Frontal cortex (tissue), 4 donors: Measurements from ENCODE around the gene S100A6. TPM values are rescaled to one million over a fixed set of nuclear protein-coding genes. Genes with fewer than 3 reads are reported as not detected.

Experiments used
- DNase-seq, 2 donors: peaks; one replicate each; pipeline ENCODE4 v3.0.0; 2012; ENCODE audit warnings: low spot score in 2 of 2
- FAIRE-seq: peaks from 2 replicates; lab custom pipeline; 2012; peaks lifted over from hg19 to GRCh38; lab: Jason Lieb, UNC
- total RNA-seq: library from RNA; depleted of rRNA; stranded (reverse); fragments of >200 nt; gene quantifications from one replicate; pipeline ENCODE4 v1.2.3, GENCODE V29; 2014
- donor health status: control.
- donor health status: control.
- donor health status: control.

S100A6 gene
- total RNA-seq, 1 donor from 2014 or later, result 9.8 TPM

DNA sequence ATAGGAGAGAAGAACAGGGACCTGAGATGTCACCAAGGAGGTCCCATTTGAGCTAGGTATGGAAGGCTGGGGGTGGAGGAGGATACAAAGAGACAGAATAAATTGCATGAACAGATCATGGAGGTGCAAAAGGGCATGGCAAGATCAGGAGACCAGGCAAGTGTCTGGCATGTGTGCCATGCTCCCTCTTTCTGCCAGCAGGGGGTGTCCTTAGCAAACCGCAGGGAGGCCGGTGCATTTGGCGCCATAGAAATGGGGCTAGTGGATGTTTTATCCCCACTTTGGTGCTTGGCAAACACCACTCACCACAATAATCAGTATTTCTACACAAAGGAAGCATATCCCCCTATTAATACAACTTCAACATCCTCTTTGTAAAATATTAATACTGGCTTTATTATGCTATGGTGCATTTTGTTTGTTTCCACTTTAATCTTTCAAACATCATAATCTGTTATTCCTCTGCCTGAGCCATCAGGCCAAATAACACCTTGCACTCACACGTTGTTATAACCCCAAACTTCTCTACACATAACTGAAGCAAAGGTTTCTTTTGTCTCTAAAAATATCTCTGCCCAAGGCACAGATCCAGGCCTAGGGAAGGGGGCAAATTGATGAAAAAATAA lies 25.9 kb downstream of the S100A6 start:
- DNase-seq, result peak in 1 of 2 donors; percentile 31
- no peak for FAIRE-seq

DNA sequence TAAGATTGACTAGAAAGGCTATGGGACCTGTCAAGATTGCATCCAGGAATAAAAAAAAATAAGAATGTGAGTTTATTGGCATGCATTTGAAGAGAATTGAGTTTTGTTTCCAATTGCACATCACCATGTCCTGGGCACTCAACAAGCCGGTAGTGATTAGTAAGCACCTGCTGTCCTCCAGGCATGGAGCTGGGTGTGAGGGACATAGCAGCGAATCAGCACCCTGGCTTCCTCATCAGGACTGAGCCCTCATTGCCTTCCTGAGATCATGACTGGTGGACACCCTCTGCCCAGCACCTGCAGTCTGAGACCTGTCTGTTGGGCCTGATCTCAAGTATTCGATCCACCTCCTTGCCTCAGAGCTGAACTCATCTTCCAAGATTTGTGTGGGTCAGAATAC lies 26.8 kb downstream of the S100A6 start:
- DNase-seq, result no peak
- FAIRE-seq, result no peak

DNA sequence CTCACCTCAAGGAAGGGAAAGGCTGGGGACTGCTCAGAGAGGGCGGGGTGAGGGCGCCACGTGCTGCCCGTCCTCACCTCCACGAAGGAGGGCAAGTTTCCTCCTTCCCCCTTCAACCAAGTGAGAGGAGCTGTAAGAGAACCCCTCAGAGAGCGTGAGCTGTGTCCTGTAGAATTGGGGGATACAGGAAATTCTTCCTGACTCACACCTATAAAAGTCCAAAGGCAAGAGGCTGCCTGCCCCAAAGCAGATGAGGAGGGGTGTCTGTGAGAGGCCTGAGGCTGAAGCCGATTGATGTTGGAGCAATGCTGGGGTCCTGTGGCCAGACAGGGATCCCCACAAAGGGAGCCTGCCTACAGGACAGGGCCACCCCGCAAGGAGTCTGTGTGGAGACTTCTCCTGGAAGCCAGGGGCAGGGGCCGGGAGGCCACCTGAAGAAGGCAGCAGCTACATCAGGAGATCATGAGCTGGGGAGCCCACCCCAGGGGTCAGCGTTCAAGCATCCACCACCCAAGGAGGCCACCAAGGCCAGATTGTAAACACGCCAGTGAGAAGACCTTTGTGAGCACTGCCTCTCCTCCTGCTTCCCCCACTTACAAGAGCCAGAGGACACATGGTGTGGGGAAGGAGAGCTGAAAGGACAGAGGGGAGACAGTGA lies 27.7 kb downstream of the S100A6 start:
- DNase-seq (no peak), FAIRE-seq (no peak)

DNA sequence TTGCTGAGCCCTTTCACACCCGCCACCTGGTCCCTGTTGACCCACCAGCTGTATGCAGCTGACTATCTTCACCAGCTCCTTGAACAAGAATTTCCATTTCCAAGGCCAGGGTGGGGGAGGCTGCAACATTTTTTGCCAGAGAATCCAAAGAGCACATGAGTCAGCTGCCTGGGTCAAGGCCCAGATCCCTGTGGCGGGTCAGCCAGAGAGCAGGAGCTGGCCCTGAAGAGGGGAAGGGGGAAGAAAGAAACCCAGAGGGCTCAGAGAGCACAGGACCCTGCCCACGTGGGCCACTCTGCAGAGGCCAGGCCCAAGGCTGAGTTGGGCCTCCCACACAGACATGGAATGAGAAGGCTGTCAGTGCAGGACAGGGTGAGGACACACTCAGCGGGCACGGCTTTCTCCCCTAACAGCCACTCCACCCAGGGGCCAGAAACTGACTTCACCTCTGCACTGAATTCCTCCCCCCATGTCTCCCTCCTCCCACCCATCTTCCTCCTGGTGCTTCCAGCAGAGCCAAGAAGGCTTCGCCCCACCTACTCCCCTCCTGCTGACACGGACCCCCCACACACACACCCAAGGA lies 28.9 kb downstream of the S100A6 start:
- DNase-seq, result no peak
- FAIRE-seq, result no peak

DNA sequence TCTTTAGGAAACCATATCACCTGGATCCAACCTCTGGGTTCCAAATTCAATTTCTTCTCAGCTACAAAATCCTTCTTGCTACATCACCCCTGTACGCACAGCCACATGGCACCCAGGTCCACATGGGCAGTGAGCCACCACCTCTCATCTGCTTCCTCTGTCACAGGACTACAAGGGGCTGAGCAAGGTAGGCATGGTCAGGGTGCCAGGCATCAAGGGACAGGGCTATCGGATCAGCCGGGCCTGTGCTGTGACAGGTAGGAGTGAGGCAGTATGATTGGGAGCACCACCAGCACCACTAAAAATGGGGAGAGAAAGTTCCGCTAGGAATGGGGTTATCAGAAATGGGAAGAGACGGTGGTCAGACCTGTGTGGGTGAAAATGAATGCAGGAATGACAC lies 29.4 kb downstream of the S100A6 start:
- no peak for DNase-seq
- no peak for FAIRE-seq

DNA sequence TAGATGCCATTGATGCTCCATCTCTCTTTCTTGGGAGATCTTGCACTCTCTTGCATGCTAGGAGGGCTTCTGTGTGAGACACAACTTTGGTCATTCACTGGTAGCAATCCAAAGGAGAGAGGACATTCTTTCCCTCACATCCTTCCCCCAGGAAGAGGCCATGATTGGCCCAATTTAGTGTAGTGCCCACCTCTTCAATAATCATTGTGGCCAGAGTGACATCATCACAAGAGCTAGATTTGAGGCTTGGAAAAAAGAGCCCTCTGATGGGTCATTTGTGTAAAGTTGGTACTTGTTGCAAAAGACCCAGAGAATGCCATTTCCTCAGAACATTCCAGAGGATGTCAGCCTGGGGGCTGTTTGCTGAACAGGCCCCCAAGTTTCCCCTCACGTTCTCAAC lies 30.2 kb downstream of the S100A6 start:
- DNase-seq, result no peak
- no peak for FAIRE-seq

DNA sequence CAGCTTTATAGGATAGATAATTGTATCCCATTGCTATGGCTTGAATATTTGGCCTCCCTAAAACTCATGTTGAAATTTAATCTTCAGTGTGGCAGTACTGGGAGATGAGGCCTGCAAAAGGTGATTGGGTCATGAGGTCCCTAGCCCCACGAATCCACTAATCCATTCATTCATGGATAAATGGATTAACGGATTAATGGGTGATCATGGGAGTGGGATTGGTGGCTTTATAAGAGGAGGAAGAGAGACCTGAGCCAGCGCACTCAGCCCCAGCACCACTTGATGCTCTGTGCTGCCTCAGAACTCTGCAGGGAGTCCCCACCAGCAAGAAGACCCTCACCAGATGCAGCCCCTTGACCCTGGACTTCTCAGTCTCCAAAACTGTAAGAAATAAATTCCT lies 32.0 kb downstream of the S100A6 start:
- DNase-seq, result no peak
- FAIRE-seq, result no peak

DNA sequence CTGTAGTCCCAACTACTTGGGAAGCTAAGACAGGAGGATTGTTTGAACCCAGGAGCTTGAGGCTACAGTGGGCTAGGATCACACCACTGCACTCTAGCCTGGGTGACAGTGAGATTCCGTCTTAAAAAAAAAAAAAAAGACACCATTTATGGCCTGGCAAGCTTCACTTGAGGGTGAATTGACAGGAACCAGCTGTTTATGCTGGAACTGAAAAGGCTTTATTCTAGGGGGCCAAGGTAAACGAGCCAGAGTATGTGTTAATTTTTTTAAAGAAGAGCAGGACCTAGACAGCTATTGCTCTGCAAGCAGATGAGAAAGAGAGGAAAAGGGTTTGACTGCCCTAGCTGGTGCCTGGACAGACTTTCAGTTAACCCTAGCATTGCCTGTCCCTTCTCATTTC lies 37.0 kb downstream of the S100A6 start:
- FAIRE-seq, result no peak
- no peak for DNase-seq

DNA sequence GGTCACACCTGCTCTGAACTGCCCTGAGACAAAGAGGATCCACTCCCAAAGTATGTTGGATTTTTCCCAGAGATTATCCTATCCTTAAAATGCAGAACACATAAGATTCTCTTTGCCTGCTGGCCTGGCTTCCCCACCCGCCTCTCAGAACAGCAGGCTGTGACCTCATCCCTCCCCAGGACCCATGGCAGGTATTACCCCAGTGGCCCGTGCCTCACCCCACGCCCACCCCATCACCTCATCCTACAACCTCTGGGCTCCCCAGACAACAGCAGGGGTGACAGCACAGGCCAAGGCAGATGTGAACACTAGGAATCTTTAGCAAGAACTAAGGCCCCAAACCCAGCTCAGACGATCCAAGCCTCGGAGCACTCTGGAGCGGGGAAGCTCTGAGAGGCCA lies 40.3 kb downstream of the S100A6 start:
- FAIRE-seq, result no peak
- DNase-seq, result no peak

DNA sequence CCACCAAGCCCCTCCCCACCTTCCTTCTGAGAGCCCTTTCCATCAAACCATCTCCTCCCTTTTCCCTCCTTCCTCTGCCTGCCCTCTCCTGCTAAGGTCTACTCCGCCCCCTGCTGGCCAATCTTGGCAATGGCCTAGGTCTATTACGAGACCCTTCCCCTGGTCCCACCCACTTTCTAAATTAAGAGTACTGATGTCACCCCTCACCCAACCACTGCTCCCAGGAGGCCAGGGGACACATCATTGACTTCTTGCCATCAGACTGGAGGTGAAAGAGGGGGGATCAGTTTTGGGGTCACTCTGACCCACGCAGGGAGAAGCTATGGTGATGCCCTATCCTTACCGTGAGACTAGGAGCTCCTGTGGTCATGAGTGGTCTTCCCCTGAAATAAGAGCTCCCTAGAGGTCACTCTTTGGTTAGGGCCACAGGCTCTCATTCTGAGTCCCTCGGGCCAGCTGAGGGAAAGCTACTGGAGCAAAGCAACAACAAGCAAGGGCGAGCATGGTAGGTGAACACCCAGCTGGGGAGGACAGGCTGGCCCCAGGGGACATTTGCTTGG lies 40.7 kb downstream of the S100A6 start:
- FAIRE-seq (no peak), DNase-seq (peak in 1 of 2 donors; percentile 37)

DNA sequence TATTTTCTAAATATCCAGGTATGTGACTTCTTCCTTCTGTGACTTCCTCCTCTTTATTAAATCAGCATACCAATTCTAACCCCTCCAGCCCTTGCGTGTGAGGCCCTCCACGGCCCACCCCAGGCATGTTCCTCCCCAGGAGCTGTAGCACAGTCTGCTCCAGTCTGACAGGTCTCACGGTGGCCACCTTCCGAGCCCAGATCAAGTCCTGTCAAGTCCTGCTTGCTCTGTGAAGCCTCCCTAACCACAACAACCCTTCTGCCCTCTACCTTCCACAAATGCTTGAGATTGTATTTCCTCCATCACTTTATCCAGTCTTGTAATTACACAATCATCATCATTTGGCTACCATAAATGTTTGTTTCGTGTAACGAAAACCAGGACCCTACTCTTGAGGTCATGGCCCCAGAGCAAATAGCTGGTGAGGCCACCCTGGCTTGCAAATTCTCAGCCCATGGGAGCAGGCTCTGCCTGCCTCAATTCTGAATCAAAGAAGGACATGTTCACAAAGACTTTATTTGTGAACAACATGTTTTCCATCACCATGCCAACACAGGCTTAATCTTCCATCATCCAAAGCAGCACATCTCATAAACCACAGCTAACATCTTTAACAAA lies 42.3 kb downstream of the S100A6 start:
- DNase-seq (no peak), FAIRE-seq (no peak)

DNA sequence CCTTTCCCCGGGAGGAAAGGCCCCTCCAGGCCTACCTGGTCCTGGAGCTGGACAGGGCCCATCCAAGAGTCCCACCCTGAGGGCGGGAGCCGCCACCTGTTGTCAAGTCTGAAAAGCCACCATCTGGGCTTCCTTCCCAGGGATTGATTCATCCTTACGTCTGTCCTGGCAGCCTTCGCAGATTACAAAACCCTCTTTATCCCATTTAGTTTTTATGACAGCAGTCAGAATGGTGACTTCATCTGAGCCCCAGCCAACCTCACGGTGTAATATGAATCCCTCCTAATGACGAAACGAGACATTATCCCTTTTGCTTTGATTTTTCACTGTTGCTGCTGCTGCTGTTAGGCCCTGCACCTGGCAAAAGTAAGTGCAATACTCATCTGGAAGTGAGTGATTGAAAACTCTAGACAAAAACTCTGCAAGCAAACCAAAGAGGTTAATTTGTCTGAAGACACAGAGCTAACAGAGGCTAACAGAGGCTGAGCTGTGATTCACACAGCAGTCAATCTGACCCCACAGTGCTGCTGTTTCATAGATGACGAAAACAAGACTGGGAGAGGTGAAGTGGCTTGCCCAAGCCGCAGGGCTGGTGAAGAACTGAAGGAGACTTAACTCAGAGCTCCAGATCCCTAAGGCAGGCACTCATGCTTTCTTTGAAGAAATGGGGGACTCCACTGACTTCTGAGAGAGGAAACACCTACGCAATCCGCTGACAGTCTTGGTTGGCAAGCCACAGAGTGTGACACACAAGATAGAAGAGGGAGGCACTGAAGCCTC lies 45.3 kb downstream of the S100A6 start:
- FAIRE-seq, result no peak
- DNase-seq, result peak in 1 of 2 donors; percentile 42

DNA sequence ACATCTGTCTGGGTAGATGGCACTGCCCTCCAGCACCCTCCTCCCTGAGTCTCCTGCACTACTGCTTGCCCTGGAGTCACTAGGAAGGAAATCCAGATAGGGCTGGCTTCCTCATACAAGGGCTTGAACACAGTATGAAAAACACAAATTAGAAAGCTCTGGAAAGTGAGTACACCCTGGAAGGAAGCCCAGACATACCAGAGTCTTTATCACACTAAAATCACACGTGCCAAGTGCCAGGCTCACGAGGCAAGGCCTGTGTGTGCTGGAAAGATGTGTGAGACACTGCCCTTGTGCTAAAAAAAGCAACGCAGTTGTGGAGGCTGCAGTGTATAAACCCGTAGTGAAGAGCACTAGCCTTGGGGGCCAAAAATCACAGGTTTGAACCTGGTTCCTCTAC lies 47.1 kb downstream of the S100A6 start:
- FAIRE-seq, result no peak

DNA sequence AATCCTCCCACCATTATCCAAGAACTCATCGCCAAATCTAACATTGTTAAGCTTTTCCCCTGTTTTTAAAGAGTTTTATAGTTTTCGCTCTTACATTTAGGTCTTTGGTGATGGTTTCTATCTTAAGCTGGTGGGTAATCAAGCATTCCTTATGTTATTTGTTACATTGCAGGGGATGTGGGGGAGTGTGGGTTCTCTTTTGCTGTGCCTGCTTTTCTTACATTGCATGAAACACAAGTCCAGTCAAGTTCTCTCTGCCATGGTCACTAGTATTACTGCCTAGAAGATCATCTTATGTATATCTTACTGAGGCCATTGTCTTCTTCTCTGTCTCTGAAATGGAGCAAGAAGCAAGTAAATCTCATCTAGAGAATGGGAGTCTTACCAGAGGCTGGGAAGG lies 48.1 kb downstream of the S100A6 start:
- DNase-seq (no peak), FAIRE-seq (no peak)

More for the DNA sequence above, 47.1 kb downstream of the S100A6 start:
- no peak for DNase-seq

DNA sequence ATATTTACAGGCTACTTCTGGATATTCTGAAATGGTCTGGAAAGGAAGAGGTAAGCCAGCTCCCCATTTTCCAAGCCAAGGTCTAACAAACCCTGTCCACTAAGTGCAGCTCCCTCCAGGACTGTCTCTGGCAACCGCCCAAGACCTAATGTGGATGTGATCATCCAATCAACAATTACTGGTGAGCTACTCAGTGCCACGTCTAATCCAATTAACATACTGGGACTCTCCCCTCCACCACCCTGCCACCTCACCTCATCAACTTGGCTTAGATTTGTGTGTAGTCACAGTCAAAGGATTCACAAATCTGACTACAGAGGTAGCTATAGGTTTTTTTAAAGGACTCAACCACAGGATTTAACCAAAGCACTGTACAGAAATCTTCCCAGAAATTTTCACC lies 49.9 kb downstream of the S100A6 start:
- DNase-seq (no peak), FAIRE-seq (no peak)

Other genes with a start within 250 kb of the S100A6 start
- not detected for gene PGLYRP3, start 223.0 kb downstream of the S100A6 start, total RNA-seq
- gene PGLYRP4, start 187.2 kb downstream of the S100A6 start, total RNA-seq, result not detected
- gene S100A9, start 178.1 kb downstream of the S100A6 start, total RNA-seq, result 28.9 TPM
- 6.9 TPM for gene S100A12, start 160.4 kb downstream of the S100A6 start, total RNA-seq
- gene S100A8, start 144.9 kb downstream of the S100A6 start, total RNA-seq, result 7.3 TPM
- not detected for gene S100A7A, start 119.5 kb downstream of the S100A6 start, total RNA-seq
- not detected for gene S100A7, start 75.3 kb downstream of the S100A6 start, total RNA-seq
- gene S100A5, start 4.9 kb upstream of the S100A6 start, total RNA-seq, result not detected
- gene S100A4, start 9.8 kb upstream of the S100A6 start, total RNA-seq, result 1.6 TPM
- gene S100A3, start 13.3 kb upstream of the S100A6 start, total RNA-seq, result not detected
- gene S100A2, start 29.9 kb upstream of the S100A6 start, total RNA-seq, result not detected
- 13.0 TPM for gene S100A16, start 77.1 kb upstream of the S100A6 start, total RNA-seq
- not detected for gene S100A14, start 80.3 kb upstream of the S100A6 start, total RNA-seq
- 7.3 TPM for gene S100A13, start 91.5 kb upstream of the S100A6 start, total RNA-seq
- gene S100A1, start 92.4 kb upstream of the S100A6 start, total RNA-seq, result 1.2 TPM
- gene CHTOP, start 98.1 kb upstream of the S100A6 start, total RNA-seq, result 55.0 TPM
- gene SNAPIN, start 122.7 kb upstream of the S100A6 start, total RNA-seq, result 46.1 TPM
- gene ILF2, start 135.0 kb upstream of the S100A6 start, total RNA-seq, result 240 TPM
- gene NPR1, start 142.7 kb upstream of the S100A6 start, total RNA-seq, result 0.41 TPM
- 29.8 TPM for gene INTS3, start 192.1 kb upstream of the S100A6 start, total RNA-seq
- gene SLC27A3, start 239.4 kb upstream of the S100A6 start, total RNA-seq, result 14.7 TPM